ENCODE results near the gene C1orf174. TPM values are rescaled to one million over a fixed set of nuclear protein-coding genes. Genes with fewer than 3 reads are reported as not detected.

Gene C1orf174
- total RNA-seq, 1 donor from 2014 or later = 36.5 TPM

- Mint-ChIP-seq H3K9me3 (peaks cover 8% of the 10 kb centered on the region), H3K4me3 (no peak overlapping the region)
- H3K36me3 ChIP-seq = no peaks in the 10 kb centered on the region
These were observed 6.9 kb downstream of the C1orf174 start for GRCh38 chr1:3893190-3893589.

GRCh38 chr1:3892748-3893147 is 7.3 kb downstream of the C1orf174 start:
- Histone ChIP-seq H3K4me2 (no peak overlapping the region), H3K4me3 (no peak overlapping the region), H3K9me3 (ENCODE audit: low read depth) (no peaks in the 10 kb centered on the region), H3K4me1 (no peaks in the 10 kb centered on the region), H3F3A (ENCODE audit: low read depth) (no peaks in the 10 kb centered on the region), H3K27me3 (no peaks in the 10 kb centered on the region), H3K79me2 (ENCODE audit: low read depth) (peaks cover 51% of the 10 kb centered on the region), H4K20me1 (ENCODE audit: low read depth) (peaks cover 14% of the 10 kb centered on the region), H3K9ac (no peak overlapping the region), H3K36me3 (no peaks in the 10 kb centered on the region), H3K27ac (no peak overlapping the region), H2AFZ (replicated peaks) (no peak overlapping the region)
- Mint-ChIP-seq H3K4me3 (no peak overlapping the region), H3K27ac (no peak overlapping the region), H3K36me3 (peaks cover 30% of the 10 kb centered on the region), H3K9me3 (peaks cover 4% of the 10 kb centered on the region), H3K4me1 (no peaks in the 10 kb centered on the region), H3K27me3 (ENCODE audit: insufficient read depth, low read depth) (peaks cover 2% of the 10 kb centered on the region)
- TF ChIP-seq EZH2phosphoT487 (IDR thresholded peaks at IDR 0.05) (no peak), EZH2 (IDR thresholded peaks at IDR 0.05) (no peak)
- TF ChIP-seq, protein P1, sequence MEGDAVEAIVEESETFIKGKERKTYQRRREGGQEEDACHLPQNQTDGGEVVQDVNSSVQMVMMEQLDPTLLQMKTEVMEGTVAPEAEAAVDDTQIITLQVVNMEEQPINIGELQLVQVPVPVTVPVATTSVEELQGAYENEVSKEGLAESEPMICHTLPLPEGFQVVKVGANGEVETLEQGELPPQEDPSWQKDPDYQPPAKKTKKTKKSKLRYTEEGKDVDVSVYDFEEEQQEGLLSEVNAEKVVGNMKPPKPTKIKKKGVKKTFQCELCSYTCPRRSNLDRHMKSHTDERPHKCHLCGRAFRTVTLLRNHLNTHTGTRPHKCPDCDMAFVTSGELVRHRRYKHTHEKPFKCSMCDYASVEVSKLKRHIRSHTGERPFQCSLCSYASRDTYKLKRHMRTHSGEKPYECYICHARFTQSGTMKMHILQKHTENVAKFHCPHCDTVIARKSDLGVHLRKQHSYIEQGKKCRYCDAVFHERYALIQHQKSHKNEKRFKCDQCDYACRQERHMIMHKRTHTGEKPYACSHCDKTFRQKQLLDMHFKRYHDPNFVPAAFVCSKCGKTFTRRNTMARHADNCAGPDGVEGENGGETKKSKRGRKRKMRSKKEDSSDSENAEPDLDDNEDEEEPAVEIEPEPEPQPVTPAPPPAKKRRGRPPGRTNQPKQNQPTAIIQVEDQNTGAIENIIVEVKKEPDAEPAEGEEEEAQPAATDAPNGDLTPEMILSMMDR (IDR thresholded peaks at IDR 0.05) = no peak
- no peak for DNase-seq (ENCODE audit: low spot score)

More at GRCh38 chr1:3893190-3893589, 6.9 kb downstream of the C1orf174 start:
- Histone ChIP-seq H4K20me1 (ENCODE audit: low read depth) (peaks cover 14% of the 10 kb centered on the region), H3K27me3 (no peaks in the 10 kb centered on the region), H3K27ac (no peak overlapping the region), H3F3A (ENCODE audit: low read depth) (no peaks in the 10 kb centered on the region), H3K4me1 (no peaks in the 10 kb centered on the region), H3K9me3 (ENCODE audit: low read depth) (peaks cover 4% of the 10 kb centered on the region), H3K9ac (no peak overlapping the region), H2AFZ (replicated peaks) (no peak overlapping the region), H3K4me2 (no peak overlapping the region), H3K4me3 (no peak overlapping the region), H3K79me2 (ENCODE audit: low read depth) (peaks cover 55% of the 10 kb centered on the region)
- H3K27me3 Mint-ChIP-seq (ENCODE audit: insufficient read depth, low read depth) = peaks cover 2% of the 10 kb centered on the region
- H3K4me1 Mint-ChIP-seq = no peaks in the 10 kb centered on the region
- TF ChIP-seq EZH2 (IDR thresholded peaks at IDR 0.05) (no peak), EZH2phosphoT487 (IDR thresholded peaks at IDR 0.05) (no peak)
- TF ChIP-seq, protein P1 (IDR thresholded peaks at IDR 0.05) = no peak
- DNase-seq (ENCODE audit: low spot score) = no peak
- H3K36me3 Mint-ChIP-seq = peaks cover 31% of the 10 kb centered on the region
- no peak overlapping the region for H3K27ac Mint-ChIP-seq

DNA sequence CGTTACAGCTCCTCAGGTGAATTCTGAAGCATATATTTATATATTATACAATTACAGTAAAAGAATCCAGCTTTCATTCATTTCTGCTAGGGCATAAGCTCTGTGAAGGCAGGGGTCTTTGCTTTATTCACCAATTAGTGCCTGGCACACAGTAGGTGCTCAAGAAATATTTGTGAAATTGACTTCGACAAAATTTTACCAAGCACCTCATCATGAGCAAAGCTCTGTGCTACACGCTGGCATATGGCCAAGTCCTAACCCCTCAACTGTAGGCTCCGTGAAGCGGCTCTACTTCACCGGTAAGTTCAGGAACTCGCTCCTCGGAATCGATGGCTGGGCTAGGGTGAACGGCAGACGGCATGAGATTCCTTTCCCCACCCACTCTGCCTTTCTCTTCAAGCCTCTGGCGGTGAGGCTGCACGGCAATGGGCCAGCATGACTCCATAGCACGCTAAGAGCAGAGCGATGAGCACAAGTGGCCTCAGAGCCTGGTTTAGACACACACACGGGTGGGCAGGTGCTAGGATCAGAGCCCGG is 8.7 kb downstream of the C1orf174 start:
- H3K4me1 Mint-ChIP-seq = no peaks in the 10 kb centered on the region

More for the DNA sequence above, 8.7 kb downstream of the C1orf174 start:
- H3K27ac ChIP-seq = no peak overlapping the region
- no peaks in the 10 kb centered on the region for H3F3A ChIP-seq (ENCODE audit: low read depth)
- no peaks in the 10 kb centered on the region for H3K36me3 ChIP-seq
- H3K4me2 ChIP-seq = no peak overlapping the region
- H3K27me3 ChIP-seq = no peaks in the 10 kb centered on the region
- no peak overlapping the region for H3K4me3 ChIP-seq
- Mint-ChIP-seq H3K27ac (no peak overlapping the region), H3K4me3 (no peak overlapping the region), H3K9me3 (no peaks in the 10 kb centered on the region), H3K27me3 (ENCODE audit: insufficient read depth, low read depth) (peaks cover 2% of the 10 kb centered on the region), H3K36me3 (peaks cover 30% of the 10 kb centered on the region)
- H2AFZ ChIP-seq (replicated peaks) = no peak overlapping the region
- no peak for TF ChIP-seq EZH2phosphoT487 (IDR thresholded peaks at IDR 0.05)
- TF ChIP-seq, protein P1 (IDR thresholded peaks at IDR 0.05) = no peak
- no peak for TF ChIP-seq EZH2 (IDR thresholded peaks at IDR 0.05)
- no peaks in the 10 kb centered on the region for H3K9me3 ChIP-seq (ENCODE audit: low read depth)
- H3K9ac ChIP-seq = no peak overlapping the region
- peaks cover 10% of the 10 kb centered on the region for H4K20me1 ChIP-seq (ENCODE audit: low read depth)
- peaks cover 37% of the 10 kb centered on the region for H3K79me2 ChIP-seq (ENCODE audit: low read depth)
- no peaks in the 10 kb centered on the region for H3K4me1 ChIP-seq
- no peak for DNase-seq (ENCODE audit: low spot score)
